Measurements from ENCODE around the gene CSK.

CSK gene

GRCh38 chr15:74829486-74829885 lies 47.6 kb downstream of the CSK start:
- Histone ChIP-seq H3K9ac (ENCODE audit: low read depth, low read length, poor library complexity, severe bottlenecking) (no peak overlapping the region), H3F3A (ENCODE audit: low read depth) (no peaks in the 10 kb centered on the region), H3K27me3 (ENCODE audit: insufficient read depth, low read length, poor library complexity, severe bottlenecking) (no peaks in the 10 kb centered on the region), H3K9me2 (replicated peaks; ENCODE audit: low read depth, low read length) (no peaks in the 10 kb centered on the region), H3K4me3 (ENCODE audit: low read length, poor library complexity, severe bottlenecking) (no peak overlapping the region), H3K4me1 (ENCODE audit: insufficient read depth, low read length, poor library complexity, severe bottlenecking) (peaks cover 10% of the 10 kb centered on the region), H2AFZ (ENCODE audit: low read length) (no peak overlapping the region), H3K36me3 (ENCODE audit: insufficient read depth, low read length) (no peaks in the 10 kb centered on the region), H3K9me3 (ENCODE audit: insufficient read depth, low read depth, low read length) (no peaks in the 10 kb centered on the region), H3K4me2 (ENCODE audit: low read depth, low read length, poor library complexity, severe bottlenecking) (no peak overlapping the region), H3K79me2 (ENCODE audit: insufficient read depth, low read length) (no peaks in the 10 kb centered on the region), H4K20me1 (ENCODE audit: insufficient read depth, low read length, poor library complexity, severe bottlenecking) (no peaks in the 10 kb centered on the region)
- TF ChIP-seq CTCF (conservative IDR thresholded peaks at IDR 0.05; ENCODE audit: low read length) (no peak), EZH2phosphoT487 (IDR thresholded peaks at IDR 0.05; ENCODE audit: borderline replicate concordance) (no peak)

GRCh38 chr15:74829991-74830390 lies 48.1 kb downstream of the CSK start:
- Histone ChIP-seq H3K9me3 (ENCODE audit: insufficient read depth, low read depth, low read length) (no peaks in the 10 kb centered on the region), H4K20me1 (ENCODE audit: insufficient read depth, low read length, poor library complexity, severe bottlenecking) (no peaks in the 10 kb centered on the region), H3F3A (ENCODE audit: low read depth) (no peaks in the 10 kb centered on the region), H2AFZ (ENCODE audit: low read length) (no peak overlapping the region), H3K27me3 (ENCODE audit: insufficient read depth, low read length, poor library complexity, severe bottlenecking) (no peaks in the 10 kb centered on the region), H3K4me3 (ENCODE audit: low read length, poor library complexity, severe bottlenecking) (no peak overlapping the region), H3K9me2 (replicated peaks; ENCODE audit: low read depth, low read length) (no peaks in the 10 kb centered on the region), H3K36me3 (ENCODE audit: insufficient read depth, low read length) (no peaks in the 10 kb centered on the region), H3K4me2 (ENCODE audit: low read depth, low read length, poor library complexity, severe bottlenecking) (no peak overlapping the region), H3K79me2 (ENCODE audit: insufficient read depth, low read length) (no peaks in the 10 kb centered on the region), H3K9ac (ENCODE audit: low read depth, low read length, poor library complexity, severe bottlenecking) (no peak overlapping the region), H3K4me1 (ENCODE audit: insufficient read depth, low read length, poor library complexity, severe bottlenecking) (peaks cover 10% of the 10 kb centered on the region)
- no peak for TF ChIP-seq CTCF (conservative IDR thresholded peaks at IDR 0.05; ENCODE audit: low read length)
- no peak for TF ChIP-seq EZH2phosphoT487 (IDR thresholded peaks at IDR 0.05; ENCODE audit: borderline replicate concordance)

GRCh38 chr15:74830868-74831267 lies 49.0 kb downstream of the CSK start:
- H3K4me2 ChIP-seq (ENCODE audit: low read depth, low read length, poor library complexity, severe bottlenecking): no peak overlapping the region
- no peaks in the 10 kb centered on the region for H3K9me2 ChIP-seq (replicated peaks; ENCODE audit: low read depth, low read length)
- peaks cover 10% of the 10 kb centered on the region for H3K4me1 ChIP-seq (ENCODE audit: insufficient read depth, low read length, poor library complexity, severe bottlenecking)
- H4K20me1 ChIP-seq (ENCODE audit: insufficient read depth, low read length, poor library complexity, severe bottlenecking): no peaks in the 10 kb centered on the region
- no peak overlapping the region for H3K9ac ChIP-seq (ENCODE audit: low read depth, low read length, poor library complexity, severe bottlenecking)
- H3K79me2 ChIP-seq (ENCODE audit: insufficient read depth, low read length): no peaks in the 10 kb centered on the region
- H2AFZ ChIP-seq (ENCODE audit: low read length): no peak overlapping the region
- H3K36me3 ChIP-seq (ENCODE audit: insufficient read depth, low read length): no peaks in the 10 kb centered on the region
- H3K9me3 ChIP-seq (ENCODE audit: insufficient read depth, low read depth, low read length): no peaks in the 10 kb centered on the region
- H3K4me3 ChIP-seq (ENCODE audit: low read length, poor library complexity, severe bottlenecking): no peak overlapping the region
- TF ChIP-seq CTCF (conservative IDR thresholded peaks at IDR 0.05; ENCODE audit: low read length) (no peak), EZH2phosphoT487 (IDR thresholded peaks at IDR 0.05; ENCODE audit: borderline replicate concordance) (no peak)
- no peaks in the 10 kb centered on the region for H3F3A ChIP-seq (ENCODE audit: low read depth)
- no peaks in the 10 kb centered on the region for H3K27me3 ChIP-seq (ENCODE audit: insufficient read depth, low read length, poor library complexity, severe bottlenecking)
